Caco-2 (cell line): ENCODE measurements around the gene THADA. TPM values are rescaled to one million over a fixed set of nuclear protein-coding genes. Genes with fewer than 3 reads are reported as not detected.

Experiments
- BruUV-seq: library from RNA; stranded (reverse); fragments of 400-500 nt; replicated peaks from 2 replicates; lab custom pipeline; 2021; lab: Mats Ljungman, UMichigan
- CTCF ChIA-PET: fragments of 300-600 bp; sonication (Branson Sonifier 250); formaldehyde crosslinking; loops from one replicate; lab custom pipeline; 2022; ENCODE audit warnings: antibody characterized with exemption; lab: Charles Lee
- POLR2A ChIA-PET: fragments of 300-600 bp; sonication (Branson Sonifier 250); formaldehyde crosslinking; loops from one replicate; lab custom pipeline; 2022; ENCODE audit warnings: antibody characterized with exemption; lab: Charles Lee
- DNase-seq, 2 experiments: peaks; one replicate each; pipeline versions ENCODE4 v3.0.0 to v3.0.0-alpha.2; 2020 to 2022
- H3K27me3 ChIP-seq: replicated peaks from 2 replicates; pipeline ENCODE4 v1.6.0; 2011; ENCODE audit warnings: low read length; ENCODE audit not compliant: control insufficient read depth, insufficient read depth
- H3K36me3 ChIP-seq: 2 replicates; pipeline ENCODE4 v1.5.1; 2011; ENCODE audit warnings: low read length; ENCODE audit not compliant: control insufficient read depth, insufficient read depth
- H3K4me1 ChIP-seq: fragments of 250-450 bp; sonication (Bioruptor Pico); 2 replicates; pipeline ENCODE4 v1.5.1; 2020; ENCODE audit warnings: mild to moderate bottlenecking
- H3K4me3 ChIP-seq: 2 replicates; pipeline ENCODE4 v1.5.1; 2011; ENCODE audit warnings: low read depth, mild to moderate bottlenecking, control low read depth, low read length
- H3K9me3 ChIP-seq: fragments of 250-450 bp; sonication (Bioruptor Pico); 2 replicates; pipeline ENCODE4 v1.5.1; 2020; ENCODE audit warnings: mild to moderate bottlenecking, moderate library complexity
- H3K27ac Mint-ChIP-seq: one replicate; pipeline ENCODE4 v1.8.0; 2022; ENCODE audit warnings: mixed read lengths; ENCODE audit not compliant: unreplicated experiment
- H3K27me3 Mint-ChIP-seq: one replicate; pipeline ENCODE4 v1.8.0; 2022; ENCODE audit warnings: mixed read lengths; ENCODE audit not compliant: insufficient read depth, unreplicated experiment
- H3K36me3 Mint-ChIP-seq: one replicate; pipeline ENCODE4 v1.8.0; 2022; ENCODE audit warnings: mild to moderate bottlenecking, mixed read lengths; ENCODE audit not compliant: insufficient read depth, unreplicated experiment
- H3K4me1 Mint-ChIP-seq: one replicate; pipeline ENCODE4 v1.8.0; 2022; ENCODE audit warnings: low read depth, mixed read lengths; ENCODE audit not compliant: unreplicated experiment
- H3K4me3 Mint-ChIP-seq: one replicate; pipeline ENCODE4 v1.8.0; 2022; ENCODE audit warnings: mild to moderate bottlenecking, moderate library complexity, mixed read lengths; ENCODE audit not compliant: unreplicated experiment
- H3K9me3 Mint-ChIP-seq: one replicate; pipeline ENCODE4 v1.8.0; 2022; ENCODE audit warnings: mixed read lengths; ENCODE audit not compliant: unreplicated experiment
- CTCF ChIP-seq, 2 experiments: fragments of 200-600 bp in 1 of 2; IDR thresholded peaks; 1 replicate in 1 of 2; 2 replicates in 1 of 2; pipeline versions ENCODE4 v1.5.1 to v1.8.0; 2011 to 2022; ENCODE audit warnings: antibody characterized with exemption in 1 of 2, control low read depth in 1 of 2, inconsistent platforms in 1 of 2, low read depth in 1 of 2, low read length in 1 of 2, mild to moderate bottlenecking in 1 of 2, moderate library complexity in 1 of 2; ENCODE audit not compliant: insufficient read depth in 1 of 2, severe bottlenecking in 1 of 2, unreplicated experiment in 1 of 2
- intact Hi-C: fragments of 100-400 bp; cut with micrococcal nuclease; formaldehyde crosslinking; loops from one replicate; pipeline ENCODE4 v1.10.0; 2022; ENCODE audit not compliant: unreplicated experiment
- total RNA-seq: library from RNA; stranded (reverse); gene quantifications from 2 replicates; pipeline ENCODE4 v1.2.3, GENCODE V29; 2022

Gene THADA
- total RNA-seq, 1 experiment from 2014 or later, result 33.8 TPM

- intact Hi-C loops, result no loop called here
- H3K4me1 Mint-ChIP-seq, result no peaks in the 10 kb centered on the region
- CTCF ChIA-PET, result no interaction called here
Observed at GRCh38 chr2:43619511-43619910, 23.7 kb upstream of the THADA start.

GRCh38 chr2:43616967-43617680 lies 21.3 kb upstream of the THADA start:
- CTCF ChIA-PET, result no interaction called here

More at GRCh38 chr2:43619511-43619910, 23.7 kb upstream of the THADA start:
- peaks cover 3% of the 10 kb centered on the region for H3K27me3 Mint-ChIP-seq
- Histone ChIP-seq H3K9me3 (no peaks in the 10 kb centered on the region), H3K4me3 (no peak overlapping the region), H3K27me3 (no peaks in the 10 kb centered on the region; the same call in 1 of the 2 replicates), H3K36me3 (no peaks in the 10 kb centered on the region), H3K4me1 (no peaks in the 10 kb centered on the region)
- H3K36me3 Mint-ChIP-seq, result no peaks in the 10 kb centered on the region
- POLR2A ChIA-PET, result no interaction called here
- BruUV-seq, result no TSS peak
- TF ChIP-seq CTCF (IDR thresholded peaks at IDR 0.05; ENCODE audit: insufficient read depth in 1 of 2, low read depth in 1 of 2, low read length in 1 of 2, severe bottlenecking in 1 of 2, unreplicated experiment in 1 of 2), result no peak
- H3K9me3 Mint-ChIP-seq, result no peaks in the 10 kb centered on the region
- DNase-seq, result no peak
- H3K4me3 Mint-ChIP-seq, result no peak overlapping the region
- H3K27ac Mint-ChIP-seq, result no peak overlapping the region

GRCh38 chr2:43612944-43613343 lies 17.1 kb upstream of the THADA start:
- Mint-ChIP-seq H3K4me1 (peaks cover 18% of the 10 kb centered on the region), H3K4me3 (no peak overlapping the region), H3K9me3 (no peaks in the 10 kb centered on the region), H3K27ac (no peak overlapping the region), H3K27me3 (peaks cover 2% of the 10 kb centered on the region), H3K36me3 (no peaks in the 10 kb centered on the region)
- Histone ChIP-seq H3K4me3 (no peak overlapping the region), H3K9me3 (no peaks in the 10 kb centered on the region), H3K36me3 (no peaks in the 10 kb centered on the region), H3K4me1 (no peaks in the 10 kb centered on the region), H3K27me3 (no peaks in the 10 kb centered on the region; the same call in 1 of the 2 replicates)
- no peak for TF ChIP-seq CTCF (IDR thresholded peaks at IDR 0.05; ENCODE audit: insufficient read depth in 1 of 2, low read depth in 1 of 2, low read length in 1 of 2, severe bottlenecking in 1 of 2, unreplicated experiment in 1 of 2)
- ChIA-PET CTCF (no interaction called here), POLR2A (no interaction called here)
- DNase-seq, result no peak
- intact Hi-C loops, result loop anchor here (2.0 kb wide), 1 partner anchor 264 kb away; no protein-coding TSS in a partner anchor
- BruUV-seq, result no TSS peak

More at GRCh38 chr2:43616967-43617680, 21.3 kb upstream of the THADA start:
- Mint-ChIP-seq H3K36me3 (no peaks in the 10 kb centered on the region), H3K27me3 (peaks cover 2% of the 10 kb centered on the region), H3K9me3 (no peaks in the 10 kb centered on the region), H3K4me3 (no peak overlapping the region), H3K4me1 (peaks cover 6% of the 10 kb centered on the region), H3K27ac (no peak overlapping the region)
- no peaks in the 10 kb centered on the region for H3K36me3 ChIP-seq
- H3K9me3 ChIP-seq, result no peaks in the 10 kb centered on the region
- no peaks in the 10 kb centered on the region for H3K4me1 ChIP-seq
- no peak overlapping the region for H3K4me3 ChIP-seq
- no peak for DNase-seq
- BruUV-seq, result no TSS peak
- no peaks in the 10 kb centered on the region; the same call in 1 of the 2 replicates for H3K27me3 ChIP-seq
- TF ChIP-seq CTCF (IDR thresholded peaks at IDR 0.05; ENCODE audit: insufficient read depth in 1 of 2, low read depth in 1 of 2, low read length in 1 of 2, severe bottlenecking in 1 of 2, unreplicated experiment in 1 of 2), result no peak
- intact Hi-C loops, result no loop called here
- POLR2A ChIA-PET, result interaction anchor here (0.6 kb wide), 1 partner anchor 21 kb away, joined by 3 read pairs; the partner anchor contains the start of gene THADA
